GM12878 (cell line): ENCODE measurements around the gene NEAT1. TPM values are rescaled to one million over a fixed set of nuclear protein-coding genes. Genes with fewer than 3 reads are reported as not detected.

Experiments
- BCL11A ChIP-seq: IDR thresholded peaks from 2 replicates; pipeline ENCODE4 v1.6.1; 2011; ENCODE audit warnings: low read depth, low read length
- BCL3 ChIP-seq: IDR thresholded peaks from 2 replicates; pipeline ENCODE4 v1.6.1; 2011; ENCODE audit warnings: borderline replicate concordance, low read depth, mild to moderate bottlenecking, moderate library complexity, low read length; ENCODE audit not compliant: insufficient read depth, poor library complexity, severe bottlenecking
- BHLHE40 ChIP-seq, 2 experiments: fragments of 450-650 bp in 1 of 2; IDR thresholded peaks; 2 replicates each; pipeline ENCODE4 v1.6.1; 2011 to 2017; ENCODE audit warnings: low read depth in 2 of 2, borderline replicate concordance in 1 of 2, improper control_type of control experiment in 1 of 2, low read length in 1 of 2, mild to moderate bottlenecking in 1 of 2
- HDGF ChIP-seq: fragments of 450-650 bp; IDR thresholded peaks from 2 replicates; pipeline ENCODE4 v1.6.1; 2016; ENCODE audit warnings: antibody characterized with exemption
- MLLT1 ChIP-seq: fragments of 450-650 bp; IDR thresholded peaks from 2 replicates; pipeline ENCODE4 v1.6.1; 2016; ENCODE audit warnings: mild to moderate bottlenecking
- NBN ChIP-seq: fragments of 450-650 bp; IDR thresholded peaks from 2 replicates; pipeline ENCODE4 v1.6.1; 2016
- POLR2A ChIP-seq: IDR thresholded peaks from 2 replicates; pipeline ENCODE4 v1.6.1; 2011; ENCODE audit warnings: low read depth, mild to moderate bottlenecking, low read length
- SKIL ChIP-seq: fragments of 450-650 bp; IDR thresholded peaks from 2 replicates; pipeline ENCODE4 v1.6.1; 2017; ENCODE audit warnings: mild to moderate bottlenecking, low read depth, inconsistent platforms; ENCODE audit not compliant: poor library complexity, severe bottlenecking
- ZBTB40 ChIP-seq: fragments of 450-650 bp; IDR thresholded peaks from 2 replicates; pipeline ENCODE4 v1.6.1; 2016; ENCODE audit warnings: mild to moderate bottlenecking, moderate library complexity, borderline replicate concordance
- polyA plus RNA-seq, 11 experiments: library from polyadenylated mRNA; depleted of rRNA in 4 of 11; unstranded in 6 of 11; stranded (reverse) in 5 of 11; fragments of >200 nt; fragmentation: Nextera tagmentation in 4 of 11; fragmentation: Illumina TruSeq in 1 of 11; extraction: Ambion mirVana in 4 of 11; extraction: Trizol in 1 of 11; gene quantifications; 1 replicate in 1 of 11; 2 replicates in 10 of 11; pipeline versions ENCODE4 v1.2.1 to v1.2.3, GENCODE V29; 2011 to 2016; ENCODE audit warnings: inconsistent platforms in 2 of 11, missing spikeins in 2 of 11, low read depth in 1 of 11
- total RNA-seq, 4 experiments: library from RNA; depleted of rRNA in 3 of 4; stranded (reverse); fragments of >200 nt in 3 of 4; fragmentation: Illumina TruSeq in 1 of 4; extraction: Trizol in 1 of 4; gene quantifications; 2 replicates each; pipeline versions ENCODE4 v1.2.1 to v1.2.3, GENCODE V29; 2013 to 2021

The NEAT1 gene
- total and polyA plus RNA-seq, 10 of the 15 experiments (the other 5 are each of a cell fraction or from before 2014, with no cell fraction given), result 13.6 to 328 (median 69.4) TPM

GRCh38 chr11:65491614-65492386 lies 69.2 kb downstream of the NEAT1 start (continued):
- TF ChIP-seq BCL3 (peak; percentile 39), ZBTB40 (no peak), SKIL (peak; percentile 8), BHLHE40 (IDR thresholded peaks at IDR 0.05; ENCODE audit: borderline replicate concordance in 1 of 2, low read depth in 2 of 2, low read length in 1 of 2) (peak in 1 of 2 experiments; percentile 28; a peak in 1 of 4 replicates), MLLT1 (peak; percentile 53; the same call in 1 of the 2 replicates), POLR2A (peak; percentile 38; the same call in 1 of the 2 replicates), HDGF (no peak; the same call in none of the 2 replicates), BCL11A (no peak), NBN (peak; percentile 86)
